HepG2 (cell line): ENCODE results near the gene TBKBP1. TPM values are rescaled to one million over a fixed set of nuclear protein-coding genes. Genes with fewer than 3 reads are reported as not detected.

Source experiments
- ATAC-seq: fragments of 200-7000 bp; cut with Tn5 transposase; 3 replicates; pipeline ENCODE4 v1.9.1; 2020; ENCODE audit warnings: mild to moderate bottlenecking, moderate library complexity
- BruUV-seq: library from RNA; stranded (reverse); fragments of 400-500 nt; replicated peaks from 2 replicates; lab custom pipeline; 2021; lab: Mats Ljungman, UMichigan
- CTCF ChIA-PET: fragments of 300-600 bp; formaldehyde crosslinking; extraction: SDS; loops from one replicate; lab custom pipeline; 2021; ENCODE audit warnings: low total read pairs, inconsistent platforms, low intra/inter-chr PET ratio; lab: Yijun Ruan, JAX
- POLR2A ChIA-PET: fragments of 350-600 bp; sonication (Branson Sonifier 250); formaldehyde crosslinking; loops from one replicate; lab custom pipeline; 2020; ENCODE audit warnings: antibody characterized with exemption, inconsistent platforms; lab: Yijun Ruan, JAX
- DNase-seq: peaks from one replicate; pipeline ENCODE4 v3.0.0-alpha.2; 2015; ENCODE audit warnings: low spot score
- FAIRE-seq: peaks from 3 replicates; lab custom pipeline; 2011; peaks lifted over from hg19 to GRCh38; lab: Jason Lieb, UNC
- H2AFZ ChIP-seq: one replicate; pipeline ENCODE4 v1.6.1; 2011; ENCODE audit warnings: low read length, inconsistent platforms
- H3K27ac ChIP-seq: fragments of 300-600 bp; 3 replicates; pipeline ENCODE4 v1.8.0; 2011; ENCODE audit warnings: mixed run types, mild to moderate bottlenecking, mixed read lengths, low read length, inconsistent platforms; ENCODE audit not compliant: insufficient read depth; ENCODE audit errors: extremely low read length
- H3K27me3 ChIP-seq, 2 experiments: fragments of 200-600 bp in 1 of 2; 2 replicates in 1 of 2; 3 replicates in 1 of 2; pipeline versions ENCODE4 v1.6.0 to v1.8.0; 2011; ENCODE audit warnings: low read length in 2 of 2, mild to moderate bottlenecking in 2 of 2, moderate library complexity in 2 of 2, inconsistent platforms in 1 of 2; ENCODE audit not compliant: insufficient read depth in 2 of 2, control insufficient read depth in 1 of 2
- H3K36me3 ChIP-seq, 2 experiments: fragments of 200-600 bp in 1 of 2; replicated peaks in 1 of 2; 2 replicates in 1 of 2; 3 replicates in 1 of 2; pipeline versions ENCODE4 v1.5.1 to v1.8.0; 2011; ENCODE audit warnings: low read length in 2 of 2, inconsistent platforms in 1 of 2; ENCODE audit not compliant: insufficient read depth in 2 of 2, control insufficient read depth in 1 of 2
- H3K4me1 ChIP-seq: 2 replicates; pipeline ENCODE4 v1.5.1; 2012; ENCODE audit warnings: low read length, inconsistent platforms; ENCODE audit not compliant: insufficient read depth
- H3K4me2 ChIP-seq: 2 replicates; pipeline ENCODE4 v1.6.0; 2011; ENCODE audit warnings: low read depth, low read length, inconsistent platforms
- H3K4me3 ChIP-seq, 3 experiments: fragments of 200-600 bp in 1 of 3; sonication (generic), shearing (Covaris generic) in 1 of 3; replicated peaks in 1 of 3; 2 replicates each; pipeline ENCODE4 v1.5.1; 2011 to 2016; ENCODE audit warnings: low read length in 3 of 3, inconsistent platforms in 2 of 3, low read depth in 2 of 3, mild to moderate bottlenecking in 2 of 3, control low read depth in 1 of 3, mixed read lengths in 1 of 3; ENCODE audit not compliant: insufficient read depth in 1 of 3
- H3K79me2 ChIP-seq: one replicate; pipeline ENCODE4 v1.6.1; 2011; ENCODE audit warnings: low read length, inconsistent platforms; ENCODE audit not compliant: insufficient read depth
- H3K9ac ChIP-seq: 2 replicates; pipeline ENCODE4 v1.6.0; 2011; ENCODE audit warnings: mild to moderate bottlenecking, low read depth, low read length, inconsistent platforms; ENCODE audit not compliant: insufficient read depth
- H3K9me3 ChIP-seq: 2 replicates; pipeline ENCODE4 v1.5.1; 2012; ENCODE audit warnings: mild to moderate bottlenecking, low read length
- H4K20me1 ChIP-seq: 2 replicates; pipeline ENCODE4 v1.6.0; 2011; ENCODE audit warnings: inconsistent platforms, mild to moderate bottlenecking, low read length, moderate library complexity; ENCODE audit not compliant: insufficient read depth
- ATM ChIP-seq: fragments of 450-650 bp; IDR thresholded peaks from 2 replicates; pipeline ENCODE4 v1.7.1; 2017; ENCODE audit warnings: mild to moderate bottlenecking, borderline replicate concordance
- CBFB ChIP-seq: sonication (generic); formaldehyde crosslinking; IDR thresholded peaks from 2 replicates; pipeline ENCODE4 v1.4.0; 2020; ENCODE audit warnings: missing genetic modification reagents
- CHCHD3 ChIP-seq: sonication (generic); formaldehyde crosslinking; IDR thresholded peaks from 2 replicates; pipeline ENCODE4 v1.8.0; 2022; ENCODE audit warnings: mild to moderate bottlenecking, missing genetic modification reagents, moderate library complexity
- HNRNPH1 ChIP-seq: fragments of 200-400 bp; formaldehyde crosslinking; optimal IDR thresholded peaks from 2 replicates; pipeline ENCODE3; 2017; ENCODE audit warnings: mild to moderate bottlenecking, low read depth, low read length
- NFYC ChIP-seq: IDR thresholded peaks from 2 replicates; pipeline ENCODE4 v1.6.1; 2016; ENCODE audit warnings: missing genetic modification reagents, missing compliant biosample characterization
- RFX1 ChIP-seq: fragments of 450-650 bp; IDR thresholded peaks from 2 replicates; pipeline ENCODE4 v1.6.1; 2017
- SIN3B ChIP-seq: fragments of 150-350 bp; IDR thresholded peaks from 2 replicates; pipeline ENCODE4 v1.6.1; 2014; ENCODE audit warnings: low read length
- SMARCE1 ChIP-seq: fragments of 450-650 bp; IDR thresholded peaks from 2 replicates; pipeline ENCODE4 v1.6.1; 2017; ENCODE audit warnings: borderline replicate concordance
- ZKSCAN5 ChIP-seq: sonication (generic); formaldehyde crosslinking; IDR thresholded peaks from 2 replicates; pipeline ENCODE4 v1.5.1; 2020; ENCODE audit warnings: mild to moderate bottlenecking, missing genetic modification reagents
- ZNF124 ChIP-seq: sonication (generic); formaldehyde crosslinking; IDR thresholded peaks from 2 replicates; pipeline ENCODE4 v1.4.0; 2020; ENCODE audit warnings: missing genetic modification reagents
- ZNF629 ChIP-seq: sonication (generic); formaldehyde crosslinking; conservative IDR thresholded peaks from 2 replicates; pipeline ENCODE4 v1.5.0; 2020; ENCODE audit warnings: missing genetic modification reagents
- ZZZ3 ChIP-seq: sonication (generic); formaldehyde crosslinking; IDR thresholded peaks from 2 replicates; pipeline ENCODE4 v1.4.0; 2020; ENCODE audit warnings: missing genetic modification reagents, mild to moderate bottlenecking, borderline replicate concordance
- WGBS: methylation state at CpG from one replicate; pipeline ENCODE4 v1.1.6; 2017; ENCODE audit warnings: low lambda C conversion rate; 5-methylcytosine and 5-hydroxymethylcytosine counted together
- in situ Hi-C: cut with HindIII; loops from 2 replicates; pipeline ENCODE4 v1.10.0; 2017; ENCODE audit warnings: low pct_unique_long_range_greater_than_20kb; ENCODE audit not compliant: extremely low pct_ligation_motif_present
- intact Hi-C: fragments of 100-400 bp; cut with micrococcal nuclease; formaldehyde crosslinking; loops from one replicate; pipeline ENCODE4 v1.10.0; 2022; ENCODE audit not compliant: unreplicated experiment
- polyA plus RNA-seq, 8 experiments: library from polyadenylated mRNA; depleted of rRNA in 3 of 8; stranded (reverse) in 7 of 8; unstranded in 1 of 8; fragments of >200 nt; fragmentation: Illumina TruSeq in 4 of 8; extraction: Trizol in 4 of 8; gene quantifications; 2 replicates each; pipeline versions ENCODE4 v1.2.1 to v1.2.3, GENCODE V29; 2011 to 2016; ENCODE audit warnings: low read depth in 4 of 8, missing spikeins in 1 of 8, mixed read lengths in 1 of 8; ENCODE audit not compliant: insufficient read depth in 1 of 8
- total RNA-seq, 5 experiments: library from RNA; depleted of rRNA; stranded (reverse); fragments of >200 nt; fragmentation: Illumina TruSeq; extraction: Trizol; gene quantifications; 2 replicates each; pipeline ENCODE4 v1.2.3, GENCODE V29; 2016; ENCODE audit warnings: low read depth in 1 of 5
- TF ChIP-seq, protein P1 (sequence below): IDR thresholded peaks from 2 replicates; pipeline ENCODE4 v1.6.1; 2016; ENCODE audit warnings: missing genetic modification reagents, missing compliant biosample characterization

Gene TBKBP1
- total and polyA plus RNA-seq, 2 of the 13 experiments (the other 11 are each of a cell fraction or from before 2014, with no cell fraction given): 2.6 to 7.0 TPM

DNA sequence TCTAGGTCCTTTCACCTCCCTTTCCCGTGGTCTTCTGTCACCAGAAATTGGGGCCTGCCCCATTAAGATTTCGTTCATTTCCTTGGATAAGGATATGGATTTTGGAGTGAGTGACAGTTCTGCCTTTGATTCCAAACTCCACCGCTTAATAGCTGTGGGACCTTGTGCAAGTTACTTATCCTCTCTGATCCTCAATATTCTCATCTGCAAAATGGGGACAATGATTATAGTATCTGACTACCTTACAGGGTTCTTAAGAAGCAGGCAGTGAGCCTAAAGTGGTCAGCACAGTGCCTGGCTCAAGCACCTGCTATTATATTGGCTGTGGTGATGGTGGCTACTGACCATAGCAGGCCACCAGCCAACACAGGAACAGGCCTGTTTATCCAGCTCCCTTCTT lies 15.6 kb downstream of the TBKBP1 start:
- Histone ChIP-seq H2AFZ (no peak overlapping the region), H3K9me3 (no peaks in the 10 kb centered on the region), H3K27ac (no peak overlapping the region), H3K9ac (no peak overlapping the region), H3K4me3 (no peak overlapping the region), H3K4me2 (no peak overlapping the region), H3K36me3 (no peaks in the 10 kb centered on the region), H3K79me2 (no peaks in the 10 kb centered on the region), H3K27me3 (peaks cover 0 to 12% of the 10 kb centered on the region in 2 experiments; a peak in 2 of 5 replicates), H4K20me1 (no peaks in the 10 kb centered on the region), H3K4me1 (peaks cover 16% of the 10 kb centered on the region)
- no peak for ATAC-seq
- ChIA-PET POLR2A (no interaction called here), CTCF (no interaction called here)
- WGBS: 77% methylated on average over 3 of the region's 3 CpGs
- intact Hi-C loops (no loop called here), in situ Hi-C loops (no loop called here)
- no peak for DNase-seq
- no peak for FAIRE-seq
- BruUV-seq: no TSS peak
- peak; percentile 61 for TF ChIP-seq ZNF629
- TF ChIP-seq SMARCE1: no peak

DNA sequence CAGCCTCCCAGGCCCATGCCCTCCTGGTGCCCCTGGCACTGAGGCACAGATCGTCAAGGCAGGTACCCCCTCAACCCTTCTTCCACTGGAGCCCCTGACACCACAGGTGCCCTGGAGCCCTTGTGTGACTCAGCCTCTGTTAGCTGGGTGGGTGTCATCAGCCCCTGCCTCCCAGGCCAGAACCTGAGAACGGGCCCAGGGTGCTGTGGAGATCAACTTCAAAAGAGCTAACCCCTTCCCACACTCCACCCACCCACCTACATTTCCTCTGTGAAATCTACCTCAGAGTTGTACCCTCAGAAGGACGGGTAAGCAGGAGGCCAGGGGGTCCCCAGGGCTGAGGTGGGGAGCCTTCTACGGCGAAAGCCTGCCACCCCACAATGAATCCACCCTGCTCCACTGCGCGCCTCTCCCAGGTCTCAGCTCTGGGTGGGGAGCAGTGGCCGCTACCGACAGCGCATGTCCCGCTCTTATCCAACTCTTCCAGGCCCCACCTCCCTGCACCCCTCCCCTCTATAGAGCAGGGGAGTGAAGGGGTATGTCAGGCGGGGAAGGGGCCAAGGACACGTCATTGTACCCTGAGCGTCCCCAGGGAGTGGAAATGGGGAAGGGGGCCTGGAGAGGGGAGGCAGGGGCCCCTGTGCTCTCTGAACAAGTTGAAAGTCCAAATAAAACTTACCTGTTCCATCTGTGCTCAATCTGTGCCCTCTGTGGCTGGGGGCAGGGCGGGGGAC lies 17.6 kb downstream of the TBKBP1 start:
- no peak overlapping the region for H3K9ac ChIP-seq
- CTCF ChIA-PET: no interaction called here
- H3K79me2 ChIP-seq: no peaks in the 10 kb centered on the region
- intact Hi-C loops (loop anchor here (2.0 kb wide), 1 partner anchor 47 kb away; no protein-coding TSS in a partner anchor), in situ Hi-C loops (no loop called here)
- H3K36me3 ChIP-seq: no peaks in the 10 kb centered on the region
- H4K20me1 ChIP-seq: no peaks in the 10 kb centered on the region
- no peaks in the 10 kb centered on the region for H3K9me3 ChIP-seq
- FAIRE-seq: no peak
- 85% methylated on average over 14 of the region's 15 CpGs for WGBS
- no TSS peak for BruUV-seq
- ATAC-seq: no peak
- peaks cover 0 to 29% of the 10 kb centered on the region in 2 experiments; a peak in 2 of 5 replicates for H3K27me3 ChIP-seq
- H3K4me2 ChIP-seq: no peak overlapping the region
- POLR2A ChIA-PET: no interaction called here
- TF ChIP-seq CHCHD3 (CRISPR knock-in tag) (no peak), ZKSCAN5 (CRISPR knock-in tag) (no peak), CBFB (CRISPR knock-in tag) (no peak), HNRNPH1 (no peak), ATM (no peak), NFYC (CRISPR knock-in tag) (no peak), SIN3B (no peak), RFX1 (no peak), ZNF124 (CRISPR knock-in tag) (no peak), ZZZ3 (CRISPR knock-in tag) (no peak)
- TF ChIP-seq, protein P1, sequence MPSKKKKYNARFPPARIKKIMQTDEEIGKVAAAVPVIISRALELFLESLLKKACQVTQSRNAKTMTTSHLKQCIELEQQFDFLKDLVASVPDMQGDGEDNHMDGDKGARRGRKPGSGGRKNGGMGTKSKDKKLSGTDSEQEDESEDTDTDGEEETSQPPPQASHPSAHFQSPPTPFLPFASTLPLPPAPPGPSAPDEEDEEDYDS (CRISPR knock-in tag): no peak
- no peak overlapping the region for H3K4me3 ChIP-seq
- no peak for DNase-seq
- no peak overlapping the region for H3K27ac ChIP-seq
- H2AFZ ChIP-seq: no peak overlapping the region
- peaks cover 16% of the 10 kb centered on the region for H3K4me1 ChIP-seq
